HCT116 (cell line): ENCODE data around the gene GPATCH8. TPM values are rescaled to one million over a fixed set of nuclear protein-coding genes. Genes with fewer than 3 reads are reported as not detected.

Experiments used
- ATAC-seq: fragments of 200-7000 bp; cut with Tn5 transposase; 2 replicates; pipeline ENCODE4 v1.9.1; 2020; ENCODE audit warnings: mild to moderate bottlenecking, moderate library complexity
- BruUV-seq: library from RNA; stranded (reverse); fragments of 400-500 nt; replicated peaks from 2 replicates; lab custom pipeline; 2021; lab: Mats Ljungman, UMichigan
- CTCF ChIA-PET: fragments of 300-600 bp; sonication (Branson Sonifier 250); formaldehyde crosslinking; loops from one replicate; lab custom pipeline; 2021; ENCODE audit warnings: antibody characterized with exemption; lab: Charles Lee
- POLR2A ChIA-PET: fragments of 300-600, 350-600 bp; sonication (Branson Sonifier 250); formaldehyde crosslinking; loops from one replicate; lab custom pipeline; 2021; ENCODE audit warnings: antibody characterized with exemption; lab: Charles Lee
- RAD21 ChIA-PET, 2 experiments: fragments of 300-600 bp; sonication (Branson Sonifier 250); formaldehyde crosslinking; loops; one replicate each; lab custom pipeline; 2023; ENCODE audit warnings: low total read pairs in 2 of 2; ENCODE audit not compliant: uncharacterized antibody in 2 of 2, unreplicated experiment in 2 of 2, low non-redundant PET in 1 of 2; lab: Charles Lee
- DNase-seq: peaks from one replicate; pipeline ENCODE4 v3.0.0-alpha.2; 2010; ENCODE audit warnings: low read depth, low spot score
- H2AFZ ChIP-seq: fragments of 200-600 bp; shearing (Covaris generic), sonication (generic); 2 replicates; pipeline ENCODE4 v1.6.1; 2017; ENCODE audit warnings: low read depth, mixed run types, mixed read lengths, antibody characterized with exemption, low read length; ENCODE audit not compliant: poor library complexity, severe bottlenecking
- H3K27ac ChIP-seq: 2 replicates; pipeline ENCODE4 v1.5.1; 2012; ENCODE audit warnings: low read depth, low read length
- H3K27me3 ChIP-seq: fragments of 200-600 bp; sonication (generic); 2 replicates; pipeline ENCODE4 v1.6.1; 2016; ENCODE audit warnings: mixed run types, low read length, mixed read lengths; ENCODE audit not compliant: insufficient read depth
- H3K36me3 ChIP-seq, 2 experiments: fragments of 200-500 bp in 1 of 2; fragments of 200-600 bp in 1 of 2; sonication (Bioruptor generic) in 1 of 2; sonication (generic) in 1 of 2; 2 replicates each; pipeline versions ENCODE4 v1.5.1 to v1.6.1; 2014 to 2016; ENCODE audit warnings: low read length in 2 of 2, inconsistent platforms in 1 of 2, mixed read lengths in 1 of 2, mixed run types in 1 of 2; ENCODE audit not compliant: insufficient read depth in 2 of 2, control insufficient read depth in 1 of 2
- H3K4me1 ChIP-seq, 2 experiments: fragments of 200-600 bp in 1 of 2; sonication (generic) in 1 of 2; 2 replicates each; pipeline versions ENCODE4 v1.5.1 to v1.6.1; 2012 to 2017; ENCODE audit warnings: low read length in 2 of 2, inconsistent platforms in 1 of 2, mild to moderate bottlenecking in 1 of 2, mixed read lengths in 1 of 2, mixed run types in 1 of 2, moderate library complexity in 1 of 2; ENCODE audit not compliant: insufficient read depth in 2 of 2, control insufficient read depth in 1 of 2
- H3K4me2 ChIP-seq: fragments of 200-600 bp; sonication (generic); 2 replicates; pipeline ENCODE4 v1.6.1; 2017; ENCODE audit warnings: mixed run types, low read length, mixed read lengths
- H3K4me3 ChIP-seq, 2 experiments: fragments of 200-600 bp in 1 of 2; sonication (generic) in 1 of 2; replicated peaks in 1 of 2; 2 replicates each; pipeline ENCODE4 v1.5.1; 2011 to 2016; ENCODE audit warnings: low read length in 2 of 2, control low read depth in 1 of 2, low read depth in 1 of 2, mild to moderate bottlenecking in 1 of 2, mixed read lengths in 1 of 2, mixed run types in 1 of 2
- H3K79me2 ChIP-seq: fragments of 200-600 bp; sonication (generic); 2 replicates; pipeline ENCODE4 v1.6.1; 2017; ENCODE audit warnings: mild to moderate bottlenecking, mixed run types, low read length, moderate library complexity, mixed read lengths; ENCODE audit not compliant: insufficient read depth
- H3K9ac ChIP-seq: fragments of 200-600 bp; sonication (generic); 2 replicates; pipeline ENCODE4 v1.6.1; 2016; ENCODE audit warnings: low read length, mixed read lengths
- H3K9me2 ChIP-seq: fragments of 200-600 bp; sonication (generic), shearing (Covaris generic); 2 replicates; pipeline ENCODE4 v1.6.1; 2017; ENCODE audit warnings: mixed run types, mild to moderate bottlenecking, moderate library complexity; ENCODE audit not compliant: insufficient read depth
- H3K9me3 ChIP-seq, 2 experiments: fragments of 200-500 bp in 1 of 2; fragments of 200-600 bp in 1 of 2; sonication (Bioruptor generic) in 1 of 2; sonication (generic) in 1 of 2; 2 replicates each; pipeline ENCODE4 v1.6.1; 2014 to 2017; ENCODE audit warnings: low read length in 2 of 2, mixed read lengths in 2 of 2, inconsistent platforms in 1 of 2, low read depth in 1 of 2, mild to moderate bottlenecking in 1 of 2, mixed run types in 1 of 2, moderate library complexity in 1 of 2; ENCODE audit not compliant: control insufficient read depth in 1 of 2, insufficient read depth in 1 of 2
- H4K20me1 ChIP-seq: fragments of 200-600 bp; sonication (generic), shearing (Covaris generic); 2 replicates; pipeline ENCODE4 v1.6.1; 2017; ENCODE audit warnings: mixed run types, mild to moderate bottlenecking, moderate library complexity; ENCODE audit not compliant: insufficient read depth
- CTCF ChIP-seq, 3 experiments: fragments of 200-600 bp in 1 of 3; sonication (generic) in 1 of 3; IDR thresholded peaks in 2 of 3; conservative IDR thresholded peaks in 1 of 3; 2 replicates each; pipeline ENCODE4 v1.5.1; 2012 to 2017; ENCODE audit warnings: low read depth in 2 of 3, low read length in 2 of 3, antibody characterized with exemption in 1 of 3, borderline replicate concordance in 1 of 3, control low read depth in 1 of 3, mild to moderate bottlenecking in 1 of 3, mixed read lengths in 1 of 3, mixed run types in 1 of 3, moderate library complexity in 1 of 3; ENCODE audit not compliant: insufficient read depth in 1 of 3
- EGR1 ChIP-seq: IDR thresholded peaks from 2 replicates; pipeline ENCODE4 v1.6.1; 2012; ENCODE audit warnings: low read depth
- ELF1 ChIP-seq: IDR thresholded peaks from 2 replicates; pipeline ENCODE4 v1.6.1; 2012; ENCODE audit warnings: low read depth, borderline replicate concordance
- EZH2 ChIP-seq: fragments of 200-600 bp; sonication (generic); IDR thresholded peaks from 2 replicates; pipeline ENCODE4 v1.6.1; 2017; ENCODE audit warnings: antibody characterized with exemption, mixed run types
- EZH2phosphoT487 ChIP-seq: fragments of 200-600 bp; IDR thresholded peaks from 2 replicates; pipeline ENCODE4 v1.6.1; 2018; ENCODE audit warnings: antibody characterized with exemption, borderline replicate concordance
- JUND ChIP-seq: IDR thresholded peaks from 2 replicates; pipeline ENCODE4 v1.6.1; 2012
- MAX ChIP-seq: IDR thresholded peaks from 2 replicates; pipeline ENCODE4 v1.6.1; 2012
- POLR2AphosphoS5 ChIP-seq: IDR thresholded peaks from 2 replicates; pipeline ENCODE4 v1.6.1; 2011; ENCODE audit warnings: mild to moderate bottlenecking, low read depth, low read length, moderate library complexity
- RAD21 ChIP-seq: IDR thresholded peaks from 2 replicates; pipeline ENCODE4 v1.6.1; 2012; ENCODE audit warnings: low read depth, mild to moderate bottlenecking
- TCF7L2 ChIP-seq: IDR thresholded peaks from 2 replicates; pipeline ENCODE4 v1.7.0; 2011; ENCODE audit warnings: borderline replicate concordance, inconsistent platforms; ENCODE audit not compliant: insufficient read depth, insufficient read length; ENCODE audit errors: extremely low read depth
- intact Hi-C: fragments of 100-400 bp; cut with micrococcal nuclease; formaldehyde crosslinking; loops from 2 replicates; pipeline ENCODE4 v1.10.0; 2022
- total RNA-seq: library from RNA; stranded (reverse); gene quantifications from one replicate; pipeline ENCODE4 v1.2.1, GENCODE V29; 2021; ENCODE audit not compliant: unreplicated experiment
- TF ChIP-seq, protein P1 (sequence below): IDR thresholded peaks from 2 replicates; pipeline ENCODE4 v1.6.1; 2012

Gene GPATCH8
- total RNA-seq, 1 experiment from 2014 or later: 28.7 TPM

DNA sequence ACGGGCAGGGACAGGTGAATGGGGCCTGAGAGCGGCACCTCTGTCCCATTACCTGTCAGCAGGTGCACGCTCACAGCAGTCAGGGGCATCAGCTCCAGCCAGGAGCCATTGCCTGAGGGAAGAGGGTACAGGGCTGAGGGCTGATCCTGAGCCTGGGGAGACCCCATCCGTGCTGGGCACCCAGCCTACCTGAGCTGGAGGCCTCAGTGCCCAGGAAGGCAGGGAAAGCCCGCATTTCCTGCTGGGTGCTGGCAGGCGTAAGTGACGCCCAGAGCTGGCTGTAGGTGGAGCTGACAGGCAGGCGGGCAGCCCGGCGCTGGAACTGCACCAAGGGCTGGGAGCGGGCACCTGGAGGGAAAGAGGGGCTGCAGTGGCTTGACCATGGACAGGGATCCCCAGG lies 147.0 kb downstream of the GPATCH8 start:
- ChIA-PET CTCF (no interaction called here), RAD21 (no interaction called here), POLR2A (no interaction called here)
- no TSS peak for BruUV-seq
- H3K4me3 ChIP-seq: no peak overlapping the region
- TF ChIP-seq EZH2phosphoT487 (no peak), CTCF (IDR thresholded peaks at IDR 0.05 in 2 of 3, conservative IDR thresholded peaks at IDR 0.05 in 1 of 3; ENCODE audit: borderline replicate concordance in 1 of 3, insufficient read depth in 1 of 3, low read depth in 2 of 3, low read length in 2 of 3) (no peak), EZH2 (no peak), ELF1 (no peak), MAX (no peak), TCF7L2 (no peak), RAD21 (no peak; the same call in 1 of the 2 replicates), JUND (no peak), POLR2AphosphoS5 (no peak), EGR1 (no peak)
- TF ChIP-seq, protein P1, sequence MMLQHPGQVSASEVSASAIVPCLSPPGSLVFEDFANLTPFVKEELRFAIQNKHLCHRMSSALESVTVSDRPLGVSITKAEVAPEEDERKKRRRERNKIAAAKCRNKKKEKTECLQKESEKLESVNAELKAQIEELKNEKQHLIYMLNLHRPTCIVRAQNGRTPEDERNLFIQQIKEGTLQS: no peak
- no peak overlapping the region for H2AFZ ChIP-seq
- H3K27ac ChIP-seq: no peak overlapping the region
- no peaks in the 10 kb centered on the region for H3K9me3 ChIP-seq
- no peaks in the 10 kb centered on the region for H3K27me3 ChIP-seq
- H4K20me1 ChIP-seq: no peaks in the 10 kb centered on the region
- DNase-seq: no peak
- H3K9ac ChIP-seq: no peak overlapping the region
- H3K4me2 ChIP-seq: no peak overlapping the region
- H3K79me2 ChIP-seq: no peaks in the 10 kb centered on the region
- ATAC-seq: no peak
- peaks cover 2 to 5% of the 10 kb centered on the region in 2 experiments; a peak in 3 of 4 replicates for H3K4me1 ChIP-seq
- peaks cover 0 to under 1% of the 10 kb centered on the region in 2 experiments; a peak in 1 of 4 replicates for H3K36me3 ChIP-seq
- intact Hi-C loops: no loop called here
- H3K9me2 ChIP-seq: no peaks in the 10 kb centered on the region
